Endothelial cell of umbilical vein (primary cell): ENCODE results near the gene ZIC2.

Experiments used
- CTCF ChIP-seq, 2 donors: IDR thresholded peaks; 1 replicate in 1 of 2; 2 replicates in 1 of 2; pipeline ENCODE4 v1.5.1; 2011; ENCODE audit warnings: low read length in 2 of 2, mild to moderate bottlenecking in 2 of 2, moderate library complexity in 2 of 2, control low read depth in 1 of 2, inconsistent platforms in 1 of 2, low read depth in 1 of 2; ENCODE audit not compliant: insufficient read depth in 1 of 2; ENCODE audit errors: extremely low read depth in 1 of 2
- JUN ChIP-seq: IDR thresholded peaks from 2 replicates; pipeline ENCODE4 v1.6.1; 2011; ENCODE audit warnings: borderline replicate concordance, low read depth; ENCODE audit not compliant: insufficient read length, insufficient read depth

- TF ChIP-seq CTCF (IDR thresholded peaks at IDR 0.05; ENCODE audit: extremely low read depth in 1 of 2, insufficient read depth in 1 of 2, low read depth in 1 of 2, low read length in 2 of 2) (no peak), JUN (no peak)
Observed at GRCh38 chr13:99977334-99977911, 4.2 kb upstream of the ZIC2 start.
